ENCODE measurements around the gene ARHGAP25.

The ARHGAP25 gene

GRCh38 chr2:68870215-68870614 is 135.6 kb downstream of the ARHGAP25 start:
- DNase-seq (ENCODE audit: low spot score) = no peak
- H3K27ac ChIP-seq = no peak overlapping the region
- CTCF ChIA-PET = interaction anchor here (0.7 kb wide), 1 partner anchor 26 kb away, joined by 3 read pairs; no protein-coding TSS in a partner anchor
- POLR2A ChIA-PET (ENCODE audit: low non-redundant PET) = no interaction called here
- no peak for TF ChIP-seq CTCF (conservative IDR thresholded peaks at IDR 0.05; ENCODE audit: low read depth)

- no peak for DNase-seq (ENCODE audit: low spot score)
- ChIA-PET CTCF (no interaction called here), POLR2A (ENCODE audit: low non-redundant PET) (no interaction called here)
- no peak for TF ChIP-seq CTCF (conservative IDR thresholded peaks at IDR 0.05; ENCODE audit: low read depth)
- H3K27ac ChIP-seq = no peak within 1 kb of the TSS
Observed at GRCh38 chr2:68871159-68871764, 136.7 kb downstream of the ARHGAP25 start, which contains the start of gene BMP10. Gene BMP10, minus strand, starts transcription at chr2:68871397. Its CDS starts 39 bp downstream, at chr2:68871358.
